GM12891 (cell line): ENCODE data around the gene DUSP8.
A peak's percentile ranks its signal among the peaks of the same experiment; 100 is the strongest.

Source experiments
- DNase-seq: peaks from one replicate; pipeline ENCODE4 v3.0.0; 2011; ENCODE audit warnings: low spot score; ENCODE audit not compliant: insufficient read length
- FAIRE-seq: peaks from 2 replicates; lab custom pipeline; 2011; peaks lifted over from hg19 to GRCh38; lab: Jason Lieb, UNC
- PAX5 ChIP-seq: IDR thresholded peaks from 2 replicates; pipeline ENCODE4 v1.6.1; 2011; ENCODE audit warnings: low read length, moderate library complexity, mild to moderate bottlenecking; ENCODE audit not compliant: insufficient read depth, severe bottlenecking
- POLR2A ChIP-seq: IDR thresholded peaks from 2 replicates; pipeline ENCODE4 v1.6.1; 2011; ENCODE audit warnings: low read depth, low read length, control low read depth
- POLR2AphosphoS5 ChIP-seq: IDR thresholded peaks from 2 replicates; pipeline ENCODE4 v1.6.1; 2011; ENCODE audit warnings: low read depth, low read length, control low read depth
- POU2F2 ChIP-seq: IDR thresholded peaks from 2 replicates; pipeline ENCODE4 v1.6.1; 2011; ENCODE audit warnings: low read depth, mild to moderate bottlenecking, control low read depth, low read length, moderate library complexity
- SPI1 ChIP-seq: IDR thresholded peaks from 2 replicates; pipeline ENCODE4 v1.6.1; 2011; ENCODE audit warnings: low read depth, low read length, control low read depth
- TAF1 ChIP-seq: IDR thresholded peaks from 2 replicates; pipeline ENCODE4 v1.6.1; 2011; ENCODE audit warnings: low read depth, low read length, control low read depth

The DUSP8 gene

GRCh38 chr11:1523077-1523476, 49.0 kb downstream of the DUSP8 start:
- no peak for DNase-seq
- TF ChIP-seq PAX5: no peak
- no peak for TF ChIP-seq POLR2A
- no peak for TF ChIP-seq POLR2AphosphoS5
- TF ChIP-seq TAF1: no peak
- TF ChIP-seq POU2F2: no peak
- no peak for TF ChIP-seq SPI1
- peak; percentile 28 for FAIRE-seq

DNA sequence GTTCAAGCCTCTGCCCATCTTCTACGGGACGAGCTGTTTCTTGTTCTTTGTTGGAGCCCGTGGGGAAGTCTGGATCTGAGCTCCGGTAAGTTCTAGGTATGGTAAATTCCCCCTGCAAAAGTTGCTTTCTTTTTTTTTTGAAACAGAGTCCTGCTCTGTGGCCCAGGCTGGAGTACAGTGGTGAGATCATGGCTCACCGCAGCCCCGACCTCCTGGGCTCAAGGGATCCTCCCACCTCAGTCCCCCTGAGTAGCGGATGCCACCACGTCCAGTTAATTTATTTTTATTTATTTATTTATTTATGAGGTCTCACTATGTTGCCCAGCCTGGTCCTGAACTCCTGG, 50.0 kb downstream of the DUSP8 start:
- DNase-seq (no peak), FAIRE-seq (no peak)
- TF ChIP-seq TAF1: no peak
- no peak for TF ChIP-seq POLR2A
- no peak for TF ChIP-seq SPI1
- TF ChIP-seq PAX5: no peak

DNA sequence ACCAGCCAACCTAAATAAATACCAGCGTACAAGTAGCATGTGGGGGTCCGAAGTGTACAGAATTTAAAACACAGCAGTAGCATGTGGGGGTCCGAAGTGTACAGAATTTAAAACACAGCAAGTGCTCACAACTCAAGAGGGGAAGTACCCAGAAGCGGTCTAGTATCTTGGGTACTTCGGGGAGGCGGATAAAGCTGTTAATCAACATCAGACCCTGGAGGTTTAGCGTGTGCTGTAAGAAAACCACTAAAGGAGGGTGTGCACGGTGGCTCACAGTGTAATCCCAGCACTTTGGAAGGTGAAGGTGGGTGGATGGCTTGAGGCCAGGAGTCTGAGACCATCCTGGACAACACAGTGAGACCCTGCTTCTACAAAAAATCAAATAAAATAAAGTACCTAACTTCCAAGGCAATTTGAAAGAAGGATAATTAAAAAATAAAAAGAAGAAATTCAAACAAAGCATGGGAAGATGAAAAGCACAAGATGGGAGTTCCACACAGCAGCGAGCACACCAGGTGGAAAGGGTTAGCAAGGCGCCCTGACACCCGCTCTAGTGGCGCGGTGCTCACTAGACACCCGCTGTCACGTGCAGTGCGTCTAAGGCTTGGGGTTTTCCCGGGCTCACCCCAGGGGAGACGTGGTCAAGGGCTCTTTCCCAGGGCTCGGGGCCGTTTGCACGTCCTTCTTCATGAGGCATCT, 50.5 kb downstream of the DUSP8 start:
- DNase-seq (peak; percentile 67), FAIRE-seq (peak; percentile 95)
- TF ChIP-seq POLR2A (no peak), SPI1 (no peak; the same call in 1 of the 2 replicates), TAF1 (no peak), PAX5 (no peak), POU2F2 (no peak), POLR2AphosphoS5 (no peak)

GRCh38 chr11:1520663-1521267, 51.3 kb downstream of the DUSP8 start:
- DNase-seq: no peak
- FAIRE-seq: peak; percentile 71
- TF ChIP-seq TAF1: no peak
- TF ChIP-seq PAX5: no peak
- TF ChIP-seq POU2F2: 0 out of 2 replicates have a peak, but pooled peaks have one; percentile 10
- no peak for TF ChIP-seq SPI1

DNA sequence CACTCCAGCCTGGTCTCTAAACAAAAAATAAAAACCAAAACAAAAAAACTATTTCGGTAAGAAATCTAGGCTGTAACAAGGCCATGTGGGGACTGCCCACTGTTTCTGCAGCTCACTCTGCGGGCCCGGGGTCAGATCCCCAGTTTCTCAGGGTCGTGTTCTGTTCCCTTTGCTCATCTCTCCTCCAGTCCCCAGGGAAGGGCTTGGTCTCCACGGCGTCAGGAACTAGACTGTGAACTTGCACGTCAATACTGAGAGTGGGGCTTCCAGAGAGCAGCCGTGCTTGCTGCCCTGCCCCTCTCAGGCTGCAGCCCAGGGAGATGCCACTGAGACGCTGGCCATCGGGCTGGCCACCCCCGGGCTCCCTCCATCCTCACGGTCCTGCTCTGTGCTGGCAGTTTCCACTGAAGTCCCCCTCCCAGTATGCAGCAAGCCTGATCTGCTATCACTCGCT, 51.8 kb downstream of the DUSP8 start:
- DNase-seq (no peak), FAIRE-seq (no peak)
- TF ChIP-seq POU2F2 (no peak), PAX5 (no peak), POLR2A (no peak), POLR2AphosphoS5 (no peak), TAF1 (no peak), SPI1 (no peak)

DNA sequence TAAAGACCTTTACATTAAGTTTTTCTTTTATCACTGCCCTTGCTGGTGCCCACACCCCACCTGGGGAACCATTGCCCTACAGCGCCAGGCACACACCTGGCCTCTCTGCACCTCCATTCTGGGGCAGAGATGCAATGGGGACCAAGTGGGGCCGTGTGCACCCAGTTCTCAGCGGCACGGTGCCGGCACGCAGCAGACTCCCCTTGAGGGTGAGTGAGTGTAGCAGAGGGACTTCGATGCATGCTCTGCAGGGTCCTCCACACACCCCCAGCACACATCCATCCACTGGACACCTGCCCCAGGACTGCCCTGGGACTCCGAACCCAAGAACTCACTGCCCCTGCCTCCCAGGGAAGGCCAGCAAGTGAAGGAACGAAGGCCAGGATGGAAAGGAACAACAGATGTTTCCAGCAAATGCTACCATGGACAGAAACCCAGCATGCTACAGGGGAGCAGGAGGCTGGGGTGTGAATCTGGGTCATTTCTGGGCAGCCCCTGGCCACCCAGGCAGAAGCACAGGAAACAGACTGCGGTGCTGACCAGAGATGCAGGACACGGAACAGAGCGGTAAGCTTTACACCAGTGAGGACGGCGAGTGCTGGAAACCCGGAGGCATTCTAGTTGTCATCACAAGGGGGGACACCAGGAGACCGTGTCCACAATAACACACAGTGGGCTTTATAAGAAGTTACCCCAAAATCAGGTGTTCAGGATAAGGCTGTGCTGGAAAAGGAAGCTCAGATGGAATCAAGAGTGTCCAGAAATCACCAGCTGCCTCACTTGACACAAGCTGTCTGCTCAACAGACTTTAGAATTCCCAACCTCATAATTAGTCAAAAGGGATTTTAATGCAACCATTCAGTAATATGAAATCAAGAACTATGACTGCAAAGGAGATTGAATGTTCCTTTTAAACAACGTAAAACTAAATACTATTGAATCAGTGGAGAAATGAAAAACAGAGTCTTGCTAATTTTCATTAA, 52.8 kb downstream of the DUSP8 start:
- TF ChIP-seq PAX5: no peak
- TF ChIP-seq POU2F2: no peak
- no peak for TF ChIP-seq POLR2A
- TF ChIP-seq POLR2AphosphoS5: no peak
- TF ChIP-seq SPI1: no peak
- TF ChIP-seq TAF1: no peak
- DNase-seq (no peak), FAIRE-seq (no peak)

GRCh38 chr11:1518301-1518700, 53.8 kb downstream of the DUSP8 start:
- FAIRE-seq: no peak
- DNase-seq: no peak
- TF ChIP-seq POU2F2 (no peak), SPI1 (no peak), POLR2AphosphoS5 (no peak), PAX5 (no peak), TAF1 (no peak), POLR2A (no peak)

GRCh38 chr11:1517117-1518005, 54.7 kb downstream of the DUSP8 start:
- no peak for TF ChIP-seq POU2F2
- TF ChIP-seq POLR2AphosphoS5: no peak
- no peak for TF ChIP-seq PAX5
- no peak for TF ChIP-seq TAF1
- no peak for TF ChIP-seq POLR2A
- no peak for TF ChIP-seq SPI1
- DNase-seq (no peak), FAIRE-seq (no peak)

- TF ChIP-seq SPI1: no peak
- TF ChIP-seq POLR2AphosphoS5: no peak
- TF ChIP-seq TAF1: no peak
- TF ChIP-seq POLR2A: no peak
- no peak for TF ChIP-seq PAX5
- no peak for TF ChIP-seq POU2F2
- FAIRE-seq (no peak), DNase-seq (no peak)
Observed at GRCh38 chr11:1516273-1517067, 55.6 kb downstream of the DUSP8 start.
